Ureter (tissue), 1 donor: ENCODE results near the gene ITGB8. TPM values are rescaled to one million over a fixed set of nuclear protein-coding genes. Genes with fewer than 3 reads are reported as not detected.

ENCODE experiments used
- DNase-seq: peaks from one replicate; pipeline ENCODE4 v3.0.0-alpha.2; 2020; ENCODE audit warnings: low spot score
- total RNA-seq: library from RNA; stranded (reverse); gene quantifications from one replicate; pipeline ENCODE4 v1.2.4, GENCODE V29; 2023
- donor health status: DM: yes; HTN: yes; CAD: no.

Gene ITGB8
- total RNA-seq, 1 donor from 2014 or later, result 48.5 TPM

DNA sequence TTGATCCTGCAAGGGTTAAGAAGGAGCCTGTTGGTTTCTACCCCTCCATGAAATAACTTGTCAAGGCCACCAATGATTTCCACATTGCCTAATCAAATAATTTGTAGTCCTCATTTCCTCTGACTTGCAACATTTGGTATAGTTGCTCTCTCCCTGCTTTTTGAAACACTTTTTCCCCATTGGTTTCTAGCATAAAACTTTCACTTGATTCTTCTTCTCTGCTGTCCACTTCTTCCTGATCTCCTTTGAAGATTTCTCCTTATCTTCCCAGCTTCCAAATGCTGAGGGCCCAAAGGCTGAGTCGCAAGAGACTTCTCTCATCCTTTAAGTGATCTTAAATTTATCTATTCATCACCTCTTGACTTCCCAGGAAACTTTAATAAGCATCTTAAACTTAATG is 134.2 kb downstream of the ITGB8 start:
- no peak for DNase-seq

Other genes with a start within 250 kb of the ITGB8 start
- 35.2 TPM for gene MACC1, start 113.5 kb upstream of the ITGB8 start, total RNA-seq